Measurements from ENCODE around the gene CDH4. TPM values are rescaled to one million over a fixed set of nuclear protein-coding genes. Genes with fewer than 3 reads are reported as not detected.

The CDH4 gene
- total and polyA plus RNA-seq, 2 of the 4 experiments (the other 2 are of a cell fraction) = 1.6 to 3.5 TPM

DNA sequence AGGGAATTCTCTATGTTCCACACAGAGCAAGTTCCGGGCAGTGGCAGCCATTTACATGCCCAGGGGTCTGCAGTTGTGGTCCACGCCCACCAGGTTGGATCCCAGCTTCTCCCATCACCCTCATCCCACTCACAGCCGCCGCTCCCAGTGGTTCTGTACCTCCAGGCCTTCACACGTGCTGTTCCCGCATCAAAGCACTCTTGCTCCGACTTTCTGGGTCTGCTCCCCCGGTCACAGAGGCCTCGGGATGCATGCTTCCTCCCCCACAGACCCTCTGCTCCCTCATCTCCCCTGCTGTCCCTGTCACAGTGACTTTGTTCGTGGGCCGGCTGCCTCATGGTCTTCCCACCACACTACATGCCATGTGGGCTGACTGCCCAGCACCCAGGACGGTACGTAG, 481.2 kb downstream of the CDH4 start:
- H3K4me1 ChIP-seq (ENCODE audit: control insufficient read depth, insufficient read depth, low read length) = no peaks in the 10 kb centered on the region
- H3K9me1 ChIP-seq (ENCODE audit: insufficient read depth, low read length) = no peaks in the 10 kb centered on the region
- no peak overlapping the region for H2AK5ac ChIP-seq (ENCODE audit: low read depth, low read length)
- H3K9me3 ChIP-seq (ENCODE audit: control insufficient read depth, insufficient read depth, low read length) = peaks cover under 1% of the 10 kb centered on the region; the same call in 1 of the 2 replicates
- no peak overlapping the region for H2BK20ac ChIP-seq (ENCODE audit: low read depth, low read length)
- H2AFZ ChIP-seq (replicated peaks; ENCODE audit: low read length, poor library complexity) = no peak overlapping the region
- dilution Hi-C loops (cut with HindIII; ENCODE audit: low sequenced_read_pairs, unreplicated experiment) (no loop called here), intact Hi-C loops (cut with micrococcal nuclease) (no loop called here), in situ Hi-C loops (cut with MboI; ENCODE audit: low sequenced_read_pairs) (no loop called here)
- no peak for ATAC-seq (ENCODE audit: low read depth)
- H2BK120ac ChIP-seq (ENCODE audit: low read depth, low read length) = no peak overlapping the region
- no peak overlapping the region for H3K23ac ChIP-seq (ENCODE audit: low read depth, low read length)
- H3K14ac ChIP-seq (replicated peaks; ENCODE audit: low read depth, low read length) = no peak overlapping the region
- H3K36me3 ChIP-seq (ENCODE audit: control insufficient read depth, insufficient read depth, low read length) = no peaks in the 10 kb centered on the region
- no peak overlapping the region for H4K91ac ChIP-seq (ENCODE audit: insufficient read depth, low read depth, low read length)
- H3K4me2 ChIP-seq (ENCODE audit: low read depth, low read length) = no peak overlapping the region
- TF ChIP-seq BHLHE40 (IDR thresholded peaks at IDR 0.05; ENCODE audit: low read depth, low read length) (no peak), MAZ (IDR thresholded peaks at IDR 0.05; ENCODE audit: borderline replicate concordance, low read depth, low read length) (no peak), RFX5 (IDR thresholded peaks at IDR 0.05; ENCODE audit: low read depth, low read length) (no peak), SMC3 (IDR thresholded peaks at IDR 0.05; ENCODE audit: low read depth, low read length) (no peak), MAFK (IDR thresholded peaks at IDR 0.05; ENCODE audit: low read depth, low read length) (no peak), NFE2L2 (IDR thresholded peaks at IDR 0.05; ENCODE audit: low read depth, low read length) (no peak), RAD21 (IDR thresholded peaks at IDR 0.05; ENCODE audit: low read length) (no peak), RCOR1 (IDR thresholded peaks at IDR 0.05; ENCODE audit: insufficient replicate concordance, low read length) (no peak), CEBPB (IDR thresholded peaks at IDR 0.05; ENCODE audit: low read depth, low read length) (no peak), CHD1 (IDR thresholded peaks at IDR 0.05; ENCODE audit: low read depth, low read length) (no peak), MXI1 (IDR thresholded peaks at IDR 0.05; ENCODE audit: borderline replicate concordance, low read depth, low read length) (no peak), FOS (IDR thresholded peaks at IDR 0.05; ENCODE audit: low read depth, low read length) (no peak), POLR2A (IDR thresholded peaks at IDR 0.05; ENCODE audit: low read depth, low read length) (no peak)
- TF ChIP-seq, protein P1, sequence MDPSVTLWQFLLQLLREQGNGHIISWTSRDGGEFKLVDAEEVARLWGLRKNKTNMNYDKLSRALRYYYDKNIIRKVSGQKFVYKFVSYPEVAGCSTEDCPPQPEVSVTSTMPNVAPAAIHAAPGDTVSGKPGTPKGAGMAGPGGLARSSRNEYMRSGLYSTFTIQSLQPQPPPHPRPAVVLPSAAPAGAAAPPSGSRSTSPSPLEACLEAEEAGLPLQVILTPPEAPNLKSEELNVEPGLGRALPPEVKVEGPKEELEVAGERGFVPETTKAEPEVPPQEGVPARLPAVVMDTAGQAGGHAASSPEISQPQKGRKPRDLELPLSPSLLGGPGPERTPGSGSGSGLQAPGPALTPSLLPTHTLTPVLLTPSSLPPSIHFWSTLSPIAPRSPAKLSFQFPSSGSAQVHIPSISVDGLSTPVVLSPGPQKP (IDR thresholded peaks at IDR 0.05; ENCODE audit: borderline replicate concordance, low read depth, low read length) = no peak
- TF ChIP-seq, protein P2, sequence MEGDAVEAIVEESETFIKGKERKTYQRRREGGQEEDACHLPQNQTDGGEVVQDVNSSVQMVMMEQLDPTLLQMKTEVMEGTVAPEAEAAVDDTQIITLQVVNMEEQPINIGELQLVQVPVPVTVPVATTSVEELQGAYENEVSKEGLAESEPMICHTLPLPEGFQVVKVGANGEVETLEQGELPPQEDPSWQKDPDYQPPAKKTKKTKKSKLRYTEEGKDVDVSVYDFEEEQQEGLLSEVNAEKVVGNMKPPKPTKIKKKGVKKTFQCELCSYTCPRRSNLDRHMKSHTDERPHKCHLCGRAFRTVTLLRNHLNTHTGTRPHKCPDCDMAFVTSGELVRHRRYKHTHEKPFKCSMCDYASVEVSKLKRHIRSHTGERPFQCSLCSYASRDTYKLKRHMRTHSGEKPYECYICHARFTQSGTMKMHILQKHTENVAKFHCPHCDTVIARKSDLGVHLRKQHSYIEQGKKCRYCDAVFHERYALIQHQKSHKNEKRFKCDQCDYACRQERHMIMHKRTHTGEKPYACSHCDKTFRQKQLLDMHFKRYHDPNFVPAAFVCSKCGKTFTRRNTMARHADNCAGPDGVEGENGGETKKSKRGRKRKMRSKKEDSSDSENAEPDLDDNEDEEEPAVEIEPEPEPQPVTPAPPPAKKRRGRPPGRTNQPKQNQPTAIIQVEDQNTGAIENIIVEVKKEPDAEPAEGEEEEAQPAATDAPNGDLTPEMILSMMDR (conservative IDR thresholded peaks at IDR 0.05; ENCODE audit: low read depth, low read length) = no peak
- TF ChIP-seq, protein P3, sequence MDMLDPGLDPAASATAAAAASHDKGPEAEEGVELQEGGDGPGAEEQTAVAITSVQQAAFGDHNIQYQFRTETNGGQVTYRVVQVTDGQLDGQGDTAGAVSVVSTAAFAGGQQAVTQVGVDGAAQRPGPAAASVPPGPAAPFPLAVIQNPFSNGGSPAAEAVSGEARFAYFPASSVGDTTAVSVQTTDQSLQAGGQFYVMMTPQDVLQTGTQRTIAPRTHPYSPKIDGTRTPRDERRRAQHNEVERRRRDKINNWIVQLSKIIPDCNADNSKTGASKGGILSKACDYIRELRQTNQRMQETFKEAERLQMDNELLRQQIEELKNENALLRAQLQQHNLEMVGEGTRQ (IDR thresholded peaks at IDR 0.05; ENCODE audit: low read depth, low read length) = no peak
- no peak overlapping the region for H3K56ac ChIP-seq (ENCODE audit: extremely low read depth, insufficient read depth, low read length)
- no peak overlapping the region for H4K5ac ChIP-seq (ENCODE audit: low read depth, low read length)
- H4K20me1 ChIP-seq (ENCODE audit: insufficient read depth, low read length) = no peaks in the 10 kb centered on the region
- ChIA-PET CTCF (no interaction called here), POLR2A (ENCODE audit: unreplicated experiment) (no interaction called here)
- peaks cover 6% of the 10 kb centered on the region; the same call in 1 of the 2 replicates for H3K27me3 ChIP-seq (ENCODE audit: control insufficient read depth, insufficient read depth, low read length)
- H3K9ac ChIP-seq (ENCODE audit: low read depth, low read length) = no peak overlapping the region
- H2AK9ac ChIP-seq (replicated peaks; ENCODE audit: low read depth, low read length, poor library complexity) = no peak overlapping the region
- H3K18ac ChIP-seq (ENCODE audit: low read depth, low read length) = no peak overlapping the region
- H3K79me1 ChIP-seq (ENCODE audit: low read depth in 1 of 2, low read length in 2 of 2) = no peaks in the 10 kb centered on the region
- no TSS peak for BruUV-seq (replicated peaks)
- 42% methylated on average over 2 of the region's 13 CpGs; no CpG with 5 or more reads in 1 of the 2 experiments for WGBS, 2 experiments (ENCODE audit: extremely low coverage in 2 of 2, insufficient read length in 1 of 2)
- H3K4ac ChIP-seq (ENCODE audit: low read depth, low read length) = no peak overlapping the region
- H3K27ac ChIP-seq (ENCODE audit: insufficient read depth, low read length) = no peak overlapping the region
- DNase-seq = no peak
- H4K8ac ChIP-seq (ENCODE audit: low read depth in 2 of 2, low read length in 2 of 2) = no peak overlapping the region
- H2BK5ac ChIP-seq (ENCODE audit: low read depth, low read length, poor library complexity, severe bottlenecking) = no peak overlapping the region
- no peak overlapping the region for H3K4me3 ChIP-seq (ENCODE audit: insufficient read depth, low read depth, low read length)
- no peak overlapping the region for H2BK15ac ChIP-seq (ENCODE audit: low read depth, low read length)

Data from IMR-90 (cell line).